ENCODE measurements around the gene SLU7.

The SLU7 gene

GRCh38 chr5:160418561-160419457 lies at the start of gene SLU7:
TSS of gene SLU7 (minus strand) at chr5:160419081. CDS start at chr5:160415294, 3,787 bp downstream.
- Histone ChIP-seq H3K27me3 (replicated peaks; ENCODE audit: control insufficient read depth, insufficient read depth, low read length) (no peaks in the 10 kb centered on the region), H3K4me3 (replicated peaks; ENCODE audit: low read depth, low read length) (peak within 1 kb of the TSS; percentile 100), H3K36me3 (ENCODE audit: control insufficient read depth, insufficient read depth, low read length) (no peaks in the 10 kb centered on the region)
- DNase-seq (ENCODE audit: extremely low read depth, insufficient read length) = peak; percentile 95
- TF ChIP-seq, protein P1, sequence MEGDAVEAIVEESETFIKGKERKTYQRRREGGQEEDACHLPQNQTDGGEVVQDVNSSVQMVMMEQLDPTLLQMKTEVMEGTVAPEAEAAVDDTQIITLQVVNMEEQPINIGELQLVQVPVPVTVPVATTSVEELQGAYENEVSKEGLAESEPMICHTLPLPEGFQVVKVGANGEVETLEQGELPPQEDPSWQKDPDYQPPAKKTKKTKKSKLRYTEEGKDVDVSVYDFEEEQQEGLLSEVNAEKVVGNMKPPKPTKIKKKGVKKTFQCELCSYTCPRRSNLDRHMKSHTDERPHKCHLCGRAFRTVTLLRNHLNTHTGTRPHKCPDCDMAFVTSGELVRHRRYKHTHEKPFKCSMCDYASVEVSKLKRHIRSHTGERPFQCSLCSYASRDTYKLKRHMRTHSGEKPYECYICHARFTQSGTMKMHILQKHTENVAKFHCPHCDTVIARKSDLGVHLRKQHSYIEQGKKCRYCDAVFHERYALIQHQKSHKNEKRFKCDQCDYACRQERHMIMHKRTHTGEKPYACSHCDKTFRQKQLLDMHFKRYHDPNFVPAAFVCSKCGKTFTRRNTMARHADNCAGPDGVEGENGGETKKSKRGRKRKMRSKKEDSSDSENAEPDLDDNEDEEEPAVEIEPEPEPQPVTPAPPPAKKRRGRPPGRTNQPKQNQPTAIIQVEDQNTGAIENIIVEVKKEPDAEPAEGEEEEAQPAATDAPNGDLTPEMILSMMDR (IDR thresholded peaks at IDR 0.05; ENCODE audit: insufficient read depth, low read length, poor library complexity, severe bottlenecking) = no peak

DNA sequence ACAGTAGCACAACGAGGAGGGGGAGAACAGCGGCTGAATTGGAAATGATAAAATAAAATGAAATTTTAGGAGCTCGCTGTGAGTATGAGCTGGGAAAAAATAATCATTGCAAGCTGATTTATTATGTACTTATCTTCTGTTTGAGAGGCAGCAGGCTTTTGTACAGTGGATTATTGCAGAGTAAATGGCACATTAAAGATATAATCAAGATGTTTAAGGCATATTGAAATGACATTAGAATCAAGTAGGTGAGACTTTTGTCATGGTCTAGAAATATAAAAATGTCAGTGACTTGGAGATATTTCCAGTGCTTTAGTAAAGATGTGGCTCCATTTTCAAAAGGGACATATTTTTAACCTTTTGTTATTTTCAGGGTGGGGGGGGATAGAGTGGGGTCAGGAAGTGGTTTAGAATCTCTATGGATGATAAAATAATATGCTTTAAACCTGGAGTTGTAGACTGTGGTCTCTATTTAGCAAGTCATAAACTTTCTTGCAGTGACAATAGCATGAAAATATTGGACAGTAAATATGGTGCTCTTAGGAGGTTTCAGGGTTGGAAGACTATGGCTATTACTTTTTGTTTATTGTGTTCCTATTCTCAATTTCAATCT lies 49.6 kb upstream of the SLU7 start:
- TF ChIP-seq, protein P1 (IDR thresholded peaks at IDR 0.05; ENCODE audit: insufficient read depth, low read length, poor library complexity, severe bottlenecking) = no peak
- no peak for DNase-seq (ENCODE audit: extremely low read depth, insufficient read length)
- Histone ChIP-seq H3K4me3 (replicated peaks; ENCODE audit: low read depth, low read length) (peak overlapping the region; percentile 94), H3K27me3 (replicated peaks; ENCODE audit: control insufficient read depth, insufficient read depth, low read length) (no peaks in the 10 kb centered on the region), H3K36me3 (ENCODE audit: control insufficient read depth, insufficient read depth, low read length) (no peaks in the 10 kb centered on the region; the same call in 1 of the 2 replicates)

DNA sequence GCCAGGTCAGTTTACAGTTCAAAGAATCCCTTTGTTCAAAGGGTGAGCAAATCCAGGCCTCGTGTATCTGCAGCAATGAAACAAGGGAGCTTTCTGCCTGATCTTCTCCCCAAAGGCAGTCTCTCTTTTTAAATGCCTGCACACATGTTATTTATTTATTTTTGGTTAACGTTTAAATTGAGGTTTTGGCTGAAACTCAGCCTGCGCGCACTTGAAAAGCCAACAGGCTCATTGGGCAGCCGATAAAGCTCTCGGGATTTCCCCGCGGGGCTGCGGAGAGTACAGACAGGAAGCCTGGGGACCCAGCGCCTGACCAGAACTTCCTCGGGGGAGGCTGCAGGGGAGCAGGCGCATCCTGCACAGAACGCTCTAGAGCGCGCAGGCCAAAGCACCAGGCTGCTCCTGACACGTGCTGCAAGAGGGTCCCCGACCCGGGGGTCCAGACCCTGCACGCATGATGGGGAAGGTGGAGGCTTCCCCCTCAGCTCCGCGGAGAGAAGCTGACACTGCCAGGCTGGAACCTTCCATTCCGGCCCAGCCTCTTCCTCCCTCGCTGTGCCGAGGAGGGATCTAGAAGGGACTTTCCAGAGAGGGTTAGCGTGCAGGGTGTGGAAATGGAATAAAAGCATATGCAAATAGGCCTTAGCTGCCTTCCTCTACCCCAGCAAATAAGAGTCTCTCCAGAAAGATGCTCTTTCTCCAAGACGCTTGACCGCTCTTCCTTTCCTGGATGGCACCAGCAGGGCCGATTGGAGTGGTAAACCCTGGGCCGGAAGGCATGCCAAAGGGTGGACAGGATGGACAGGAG lies 48.9 kb upstream of the SLU7 start:
- Histone ChIP-seq H3K27me3 (replicated peaks; ENCODE audit: control insufficient read depth, insufficient read depth, low read length) (no peaks in the 10 kb centered on the region), H3K36me3 (ENCODE audit: control insufficient read depth, insufficient read depth, low read length) (no peaks in the 10 kb centered on the region; the same call in 1 of the 2 replicates), H3K4me3 (replicated peaks; ENCODE audit: low read depth, low read length) (peak overlapping the region; percentile 94)
- TF ChIP-seq, protein P1 (IDR thresholded peaks at IDR 0.05; ENCODE audit: insufficient read depth, low read length, poor library complexity, severe bottlenecking) = no peak
- peak; percentile 95 for DNase-seq (ENCODE audit: extremely low read depth, insufficient read length)

DNA sequence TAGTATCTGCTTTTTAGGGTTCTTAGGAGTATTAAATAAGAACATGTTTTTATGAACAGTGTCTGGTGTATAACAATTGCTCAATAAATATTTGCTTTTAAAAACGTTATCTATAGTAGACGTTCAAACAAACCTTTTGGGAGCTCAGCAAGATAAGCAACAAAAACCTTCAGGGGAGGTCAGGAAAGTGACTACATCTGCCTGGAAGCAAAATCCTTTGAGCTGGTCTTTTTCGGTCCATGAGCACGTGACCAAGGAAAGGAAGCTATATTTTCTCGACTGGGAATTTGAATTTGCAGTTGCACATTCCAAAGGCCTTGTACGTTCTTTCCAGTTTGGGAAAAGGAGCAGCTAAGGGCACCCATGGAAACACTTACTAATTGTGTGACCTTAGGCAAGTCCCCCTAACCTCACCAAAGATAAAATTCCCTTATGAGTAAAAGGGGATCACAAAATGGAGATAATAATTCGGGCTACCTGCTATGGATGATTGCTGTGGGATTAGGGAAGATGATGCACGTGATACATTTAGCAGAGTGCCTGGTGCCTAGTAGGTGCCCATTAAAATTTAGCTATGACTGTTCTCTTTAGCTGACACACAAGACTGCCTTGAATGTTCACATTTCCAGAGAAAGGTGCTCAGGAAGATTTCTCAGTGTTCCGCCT lies 48.1 kb upstream of the SLU7 start:
- Histone ChIP-seq H3K36me3 (ENCODE audit: control insufficient read depth, insufficient read depth, low read length) (no peaks in the 10 kb centered on the region; the same call in 1 of the 2 replicates), H3K27me3 (replicated peaks; ENCODE audit: control insufficient read depth, insufficient read depth, low read length) (no peaks in the 10 kb centered on the region), H3K4me3 (replicated peaks; ENCODE audit: low read depth, low read length) (peak overlapping the region; percentile 94)
- TF ChIP-seq, protein P1 (IDR thresholded peaks at IDR 0.05; ENCODE audit: insufficient read depth, low read length, poor library complexity, severe bottlenecking) = no peak
- DNase-seq (ENCODE audit: extremely low read depth, insufficient read length) = no peak

DNA sequence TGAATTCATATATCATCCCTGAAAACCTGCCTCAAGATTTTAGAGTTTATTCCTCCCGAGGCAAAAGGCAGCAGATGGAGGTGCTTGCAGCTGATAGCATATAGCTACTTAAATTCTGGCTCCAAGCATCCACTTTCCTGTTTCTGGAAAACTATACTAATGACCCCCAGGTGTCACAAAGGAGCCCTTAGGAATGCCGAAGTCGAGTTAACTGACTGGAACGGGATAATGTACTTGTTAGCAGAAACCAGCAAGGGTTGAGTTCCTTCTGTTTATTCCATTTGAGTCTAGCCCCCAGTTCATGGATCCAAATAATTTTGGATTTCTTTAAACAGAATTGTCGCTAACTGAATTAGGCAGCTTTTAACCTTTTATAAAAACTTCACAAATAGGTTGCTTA lies 47.2 kb upstream of the SLU7 start:
- Histone ChIP-seq H3K4me3 (replicated peaks; ENCODE audit: low read depth, low read length) (no peak overlapping the region), H3K27me3 (replicated peaks; ENCODE audit: control insufficient read depth, insufficient read depth, low read length) (no peaks in the 10 kb centered on the region), H3K36me3 (ENCODE audit: control insufficient read depth, insufficient read depth, low read length) (no peaks in the 10 kb centered on the region)
- TF ChIP-seq, protein P1 (IDR thresholded peaks at IDR 0.05; ENCODE audit: insufficient read depth, low read length, poor library complexity, severe bottlenecking) = no peak
- no peak for DNase-seq (ENCODE audit: extremely low read depth, insufficient read length)
